ENCODE measurements around the gene CRAMP1.

- TF ChIP-seq, protein P1, sequence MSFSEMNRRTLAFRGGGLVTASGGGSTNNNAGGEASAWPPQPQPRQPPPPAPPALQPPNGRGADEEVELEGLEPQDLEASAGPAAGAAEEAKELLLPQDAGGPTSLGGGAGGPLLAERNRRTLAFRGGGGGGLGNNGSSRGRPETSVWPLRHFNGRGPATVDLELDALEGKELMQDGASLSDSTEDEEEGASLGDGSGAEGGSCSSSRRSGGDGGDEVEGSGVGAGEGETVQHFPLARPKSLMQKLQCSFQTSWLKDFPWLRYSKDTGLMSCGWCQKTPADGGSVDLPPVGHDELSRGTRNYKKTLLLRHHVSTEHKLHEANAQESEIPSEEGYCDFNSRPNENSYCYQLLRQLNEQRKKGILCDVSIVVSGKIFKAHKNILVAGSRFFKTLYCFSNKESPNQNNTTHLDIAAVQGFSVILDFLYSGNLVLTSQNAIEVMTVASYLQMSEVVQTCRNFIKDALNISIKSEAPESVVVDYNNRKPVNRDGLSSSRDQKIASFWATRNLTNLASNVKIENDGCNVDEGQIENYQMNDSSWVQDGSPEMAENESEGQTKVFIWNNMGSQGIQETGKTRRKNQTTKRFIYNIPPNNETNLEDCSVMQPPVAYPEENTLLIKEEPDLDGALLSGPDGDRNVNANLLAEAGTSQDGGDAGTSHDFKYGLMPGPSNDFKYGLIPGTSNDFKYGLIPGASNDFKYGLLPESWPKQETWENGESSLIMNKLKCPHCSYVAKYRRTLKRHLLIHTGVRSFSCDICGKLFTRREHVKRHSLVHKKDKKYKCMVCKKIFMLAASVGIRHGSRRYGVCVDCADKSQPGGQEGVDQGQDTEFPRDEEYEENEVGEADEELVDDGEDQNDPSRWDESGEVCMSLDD (tag by site-specific recombination; IDR thresholded peaks at IDR 0.05): no peak
- TF ChIP-seq ZNF175 (tag by site-specific recombination; IDR thresholded peaks at IDR 0.05): no peak
Observed at GRCh38 chr16:1665829-1666228, 53.7 kb downstream of the CRAMP1 start.
